Neutrophil (primary cell): ENCODE results near the gene OXSR1.
"Not testable (repeated sequence)": the region's sequence is repeated elsewhere in the genome, so short reads cannot be mapped to it uniquely, and the experiment has no call there.

ENCODE experiments used
- H3K27ac ChIP-seq: fragments of 200-600 bp; sonication (generic); 2 replicates; pipeline ENCODE4 v1.5.1; 2016; ENCODE audit warnings: mild to moderate bottlenecking, moderate library complexity
- H3K27me3 ChIP-seq: fragments of 200-600 bp; sonication (generic); 2 replicates; pipeline ENCODE4 v1.6.0; 2016; ENCODE audit warnings: mild to moderate bottlenecking
- H3K36me3 ChIP-seq: fragments of 200-600 bp; sonication (generic); 2 replicates; pipeline ENCODE4 v1.5.1; 2017
- H3K4me1 ChIP-seq, 2 experiments: fragments of 200-600 bp in 1 of 2; sonication (generic) in 1 of 2; 1 replicate in 1 of 2; 2 replicates in 1 of 2; pipeline versions ENCODE4 v1.5.1 to v1.6.1; 2013 to 2016; ENCODE audit warnings: low read depth in 1 of 2, low read length in 1 of 2, mild to moderate bottlenecking in 1 of 2, moderate library complexity in 1 of 2; ENCODE audit not compliant: control insufficient read depth in 1 of 2, insufficient read depth in 1 of 2
- H3K4me3 ChIP-seq, 2 experiments: fragments of 200-600 bp in 1 of 2; sonication (generic) in 1 of 2; 1 replicate in 1 of 2; 2 replicates in 1 of 2; pipeline ENCODE4 v1.5.1; 2013 to 2016; ENCODE audit warnings: low read depth in 1 of 2, low read length in 1 of 2, mild to moderate bottlenecking in 1 of 2, moderate library complexity in 1 of 2
- H3K9me3 ChIP-seq: fragments of 200-600 bp; sonication (generic); 2 replicates; pipeline ENCODE4 v1.5.1; 2016
- TF ChIP-seq, protein P1 (sequence below): fragments of 200-600 bp; sonication (generic); IDR thresholded peaks from 2 replicates; pipeline ENCODE4 v1.5.1; 2016; ENCODE audit warnings: antibody characterized with exemption

OXSR1 gene

DNA sequence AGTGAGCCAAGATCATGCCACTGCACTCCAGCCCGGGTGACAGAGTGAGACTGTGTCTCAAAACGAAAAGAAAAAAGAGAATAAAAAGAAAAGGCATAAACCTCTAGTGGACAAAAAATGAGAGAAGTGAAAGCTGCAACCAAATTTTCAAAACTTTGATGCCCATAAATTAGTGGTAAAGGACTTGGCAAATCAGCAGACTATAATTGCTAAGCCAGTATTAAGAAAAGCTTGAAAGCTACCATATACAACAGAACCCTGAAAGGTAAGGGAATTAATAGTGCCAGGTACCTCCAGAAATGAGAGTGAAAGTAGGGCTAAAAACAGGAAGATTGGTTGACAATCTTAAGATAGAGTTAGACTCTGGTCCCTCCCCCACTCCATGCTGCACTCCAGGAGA is 67.4 kb downstream of the OXSR1 start:
- Histone ChIP-seq H3K27me3 (no peaks in the 10 kb centered on the region), H3K9me3 (no peaks in the 10 kb centered on the region), H3K36me3 (peaks cover 40% of the 10 kb centered on the region), H3K4me1 (peaks cover 8 to 17% of the 10 kb centered on the region in 2 experiments), H3K4me3 (no peak overlapping the region), H3K27ac (no peak overlapping the region)
- TF ChIP-seq, protein P1, sequence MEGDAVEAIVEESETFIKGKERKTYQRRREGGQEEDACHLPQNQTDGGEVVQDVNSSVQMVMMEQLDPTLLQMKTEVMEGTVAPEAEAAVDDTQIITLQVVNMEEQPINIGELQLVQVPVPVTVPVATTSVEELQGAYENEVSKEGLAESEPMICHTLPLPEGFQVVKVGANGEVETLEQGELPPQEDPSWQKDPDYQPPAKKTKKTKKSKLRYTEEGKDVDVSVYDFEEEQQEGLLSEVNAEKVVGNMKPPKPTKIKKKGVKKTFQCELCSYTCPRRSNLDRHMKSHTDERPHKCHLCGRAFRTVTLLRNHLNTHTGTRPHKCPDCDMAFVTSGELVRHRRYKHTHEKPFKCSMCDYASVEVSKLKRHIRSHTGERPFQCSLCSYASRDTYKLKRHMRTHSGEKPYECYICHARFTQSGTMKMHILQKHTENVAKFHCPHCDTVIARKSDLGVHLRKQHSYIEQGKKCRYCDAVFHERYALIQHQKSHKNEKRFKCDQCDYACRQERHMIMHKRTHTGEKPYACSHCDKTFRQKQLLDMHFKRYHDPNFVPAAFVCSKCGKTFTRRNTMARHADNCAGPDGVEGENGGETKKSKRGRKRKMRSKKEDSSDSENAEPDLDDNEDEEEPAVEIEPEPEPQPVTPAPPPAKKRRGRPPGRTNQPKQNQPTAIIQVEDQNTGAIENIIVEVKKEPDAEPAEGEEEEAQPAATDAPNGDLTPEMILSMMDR: no peak

- Histone ChIP-seq H3K27ac (no peak overlapping the region), H3K9me3 (no peaks in the 10 kb centered on the region), H3K36me3 (peaks cover 41% of the 10 kb centered on the region), H3K4me3 (no peak overlapping the region), H3K27me3 (no peaks in the 10 kb centered on the region), H3K4me1 (peaks cover 0 to 3% of the 10 kb centered on the region in 2 experiments)
- TF ChIP-seq, protein P1: no peak
Observed at GRCh38 chr3:38235466-38235865, 70.1 kb downstream of the OXSR1 start.

- Histone ChIP-seq H3K4me1 (no peaks in the 10 kb centered on the region), H3K36me3 (peaks cover 44% of the 10 kb centered on the region), H3K4me3 (no peak overlapping the region), H3K27ac (no peak overlapping the region), H3K27me3 (no peaks in the 10 kb centered on the region), H3K9me3 (no peaks in the 10 kb centered on the region)
- TF ChIP-seq, protein P1: no peak
Observed at GRCh38 chr3:38238416-38239008, 73.2 kb downstream of the OXSR1 start.

GRCh38 chr3:38242812-38243211 is 77.5 kb downstream of the OXSR1 start:
- not testable (repeated sequence) for H3K4me1 ChIP-seq, H3K27ac ChIP-seq, H3K4me3 ChIP-seq, H3K9me3 ChIP-seq, H3K27me3 ChIP-seq
- H3K36me3 ChIP-seq: peaks cover 53% of the 10 kb centered on the region

- Histone ChIP-seq H3K27ac (no peak overlapping the region), H3K36me3 (peaks cover 76% of the 10 kb centered on the region), H3K9me3 (no peaks in the 10 kb centered on the region), H3K4me3 (no peak overlapping the region), H3K27me3 (no peaks in the 10 kb centered on the region), H3K4me1 (no peaks in the 10 kb centered on the region)
- TF ChIP-seq, protein P1: no peak
Observed at GRCh38 chr3:38245930-38246329, 80.6 kb downstream of the OXSR1 start.

- Histone ChIP-seq H3K4me3 (no peak overlapping the region), H3K9me3 (no peaks in the 10 kb centered on the region), H3K36me3 (peaks cover 82% of the 10 kb centered on the region), H3K27ac (no peak overlapping the region), H3K27me3 (no peaks in the 10 kb centered on the region), H3K4me1 (no peaks in the 10 kb centered on the region)
- TF ChIP-seq, protein P1: no peak
Observed at GRCh38 chr3:38247366-38248035, 82.2 kb downstream of the OXSR1 start.
